ENCODE data around the gene N4BP2L1.

DNA sequence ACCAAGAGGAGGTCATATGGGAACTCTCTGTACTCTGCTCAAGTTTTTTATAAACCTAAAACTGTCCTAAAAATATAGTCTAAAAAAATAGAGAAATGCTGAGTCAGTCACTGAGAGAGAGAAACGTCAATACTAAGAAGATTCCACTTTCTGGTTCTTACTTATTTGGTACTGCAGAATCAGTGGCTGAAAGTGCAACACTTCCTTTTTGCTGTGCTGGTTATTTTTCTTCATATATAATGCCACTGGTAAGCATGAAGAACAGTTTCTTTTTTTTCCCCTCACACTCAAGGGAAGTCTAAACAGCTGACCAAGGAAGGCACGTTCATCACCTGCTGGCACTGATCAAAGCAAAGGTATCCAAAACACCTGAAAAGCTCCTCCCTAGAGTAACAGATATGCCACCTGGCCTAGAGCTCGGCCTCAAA lies 44.3 kb upstream of the N4BP2L1 start:
- TF ChIP-seq, protein P1, sequence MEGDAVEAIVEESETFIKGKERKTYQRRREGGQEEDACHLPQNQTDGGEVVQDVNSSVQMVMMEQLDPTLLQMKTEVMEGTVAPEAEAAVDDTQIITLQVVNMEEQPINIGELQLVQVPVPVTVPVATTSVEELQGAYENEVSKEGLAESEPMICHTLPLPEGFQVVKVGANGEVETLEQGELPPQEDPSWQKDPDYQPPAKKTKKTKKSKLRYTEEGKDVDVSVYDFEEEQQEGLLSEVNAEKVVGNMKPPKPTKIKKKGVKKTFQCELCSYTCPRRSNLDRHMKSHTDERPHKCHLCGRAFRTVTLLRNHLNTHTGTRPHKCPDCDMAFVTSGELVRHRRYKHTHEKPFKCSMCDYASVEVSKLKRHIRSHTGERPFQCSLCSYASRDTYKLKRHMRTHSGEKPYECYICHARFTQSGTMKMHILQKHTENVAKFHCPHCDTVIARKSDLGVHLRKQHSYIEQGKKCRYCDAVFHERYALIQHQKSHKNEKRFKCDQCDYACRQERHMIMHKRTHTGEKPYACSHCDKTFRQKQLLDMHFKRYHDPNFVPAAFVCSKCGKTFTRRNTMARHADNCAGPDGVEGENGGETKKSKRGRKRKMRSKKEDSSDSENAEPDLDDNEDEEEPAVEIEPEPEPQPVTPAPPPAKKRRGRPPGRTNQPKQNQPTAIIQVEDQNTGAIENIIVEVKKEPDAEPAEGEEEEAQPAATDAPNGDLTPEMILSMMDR (IDR thresholded peaks at IDR 0.05; ENCODE audit: insufficient read depth, low read length, poor library complexity, severe bottlenecking): no peak
- no peak for TF ChIP-seq EZH2phosphoT487 (conservative IDR thresholded peaks at IDR 0.05; ENCODE audit: low read length)

Data from SU-DHL-6 (cell line).